DMS114 treated with DMSO at 0.1 percent for 48 hours (cell line): ENCODE results near the gene RASD1.

Experiments used
- DNase-seq: peaks from one replicate; lab custom pipeline; 2025; ENCODE audit not compliant: unreplicated experiment; lab: John Stamatoyannopoulos, UW

RASD1 gene, protein sequence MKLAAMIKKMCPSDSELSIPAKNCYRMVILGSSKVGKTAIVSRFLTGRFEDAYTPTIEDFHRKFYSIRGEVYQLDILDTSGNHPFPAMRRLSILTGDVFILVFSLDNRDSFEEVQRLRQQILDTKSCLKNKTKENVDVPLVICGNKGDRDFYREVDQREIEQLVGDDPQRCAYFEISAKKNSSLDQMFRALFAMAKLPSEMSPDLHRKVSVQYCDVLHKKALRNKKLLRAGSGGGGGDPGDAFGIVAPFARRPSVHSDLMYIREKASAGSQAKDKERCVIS

DNA sequence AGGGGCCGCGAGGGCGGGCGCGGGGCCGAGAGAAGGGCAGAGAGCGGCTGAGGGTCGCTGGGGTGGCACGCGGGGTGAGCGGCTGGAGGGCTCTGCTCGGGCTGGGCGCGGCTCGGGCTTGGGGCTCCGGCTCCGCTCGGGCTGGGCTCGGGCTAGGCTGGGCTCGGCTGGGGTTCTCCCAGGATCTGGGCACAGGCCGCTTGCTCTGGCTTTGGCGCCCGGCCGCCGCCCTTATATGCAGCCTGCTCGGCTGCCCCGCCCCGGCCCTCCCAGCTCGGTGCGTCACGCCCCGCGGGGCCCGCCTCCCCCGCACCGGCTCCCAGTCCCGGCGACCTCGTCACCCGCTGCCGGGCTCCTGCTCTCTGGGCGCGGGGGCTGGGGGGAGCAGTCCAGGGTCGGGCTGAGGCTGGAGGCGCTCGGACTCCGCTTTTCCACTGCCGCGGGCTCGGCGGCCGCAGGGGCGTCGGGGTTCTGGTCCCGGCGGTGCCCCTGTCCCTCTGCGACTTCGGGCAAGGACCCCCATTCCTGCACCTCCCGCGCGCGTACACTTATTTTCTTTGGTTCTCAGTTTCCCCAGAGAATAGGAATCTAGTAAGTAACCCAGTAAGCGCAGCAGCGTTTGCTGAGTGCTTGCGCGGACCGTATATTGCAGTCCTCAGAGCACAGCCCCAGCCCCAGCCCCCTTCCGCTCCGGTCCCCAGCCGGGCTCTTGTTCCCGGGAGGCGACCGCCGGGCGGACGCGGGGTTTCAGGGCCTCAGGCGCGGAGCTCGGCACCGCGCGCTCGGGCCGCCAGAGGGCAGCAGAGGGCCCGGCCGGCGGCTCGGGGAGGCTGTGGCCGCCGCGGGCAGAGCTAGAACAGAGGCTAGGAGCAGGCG is at the start of gene RASD1:
TSS of gene RASD1 (minus strand) at position 207 of the 876 bp plus-strand sequence. CDS start 214 bp downstream, outside the sequence.
- peak; percentile 1 for DNase-seq

DNA sequence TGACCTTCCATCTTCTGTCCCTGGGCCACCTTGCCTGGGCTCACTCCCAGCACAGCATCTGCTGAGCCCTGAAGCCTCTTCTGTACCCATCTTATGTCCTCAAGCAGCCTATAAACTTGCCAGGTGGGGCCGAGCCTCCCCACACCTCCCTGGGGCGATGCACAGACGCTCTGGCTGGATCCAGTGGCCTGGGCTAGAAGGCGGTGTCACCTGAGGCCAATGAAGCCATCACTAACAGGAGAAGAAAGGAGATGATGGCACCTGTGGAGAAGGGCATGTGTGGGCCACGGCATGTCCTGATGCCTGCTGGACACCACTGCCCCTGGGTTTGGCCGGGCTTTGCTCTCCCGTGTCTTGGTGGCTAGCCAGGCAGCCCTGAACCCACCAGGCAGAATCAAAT is 49.8 kb upstream of the RASD1 start:
- no peak for DNase-seq

DNA sequence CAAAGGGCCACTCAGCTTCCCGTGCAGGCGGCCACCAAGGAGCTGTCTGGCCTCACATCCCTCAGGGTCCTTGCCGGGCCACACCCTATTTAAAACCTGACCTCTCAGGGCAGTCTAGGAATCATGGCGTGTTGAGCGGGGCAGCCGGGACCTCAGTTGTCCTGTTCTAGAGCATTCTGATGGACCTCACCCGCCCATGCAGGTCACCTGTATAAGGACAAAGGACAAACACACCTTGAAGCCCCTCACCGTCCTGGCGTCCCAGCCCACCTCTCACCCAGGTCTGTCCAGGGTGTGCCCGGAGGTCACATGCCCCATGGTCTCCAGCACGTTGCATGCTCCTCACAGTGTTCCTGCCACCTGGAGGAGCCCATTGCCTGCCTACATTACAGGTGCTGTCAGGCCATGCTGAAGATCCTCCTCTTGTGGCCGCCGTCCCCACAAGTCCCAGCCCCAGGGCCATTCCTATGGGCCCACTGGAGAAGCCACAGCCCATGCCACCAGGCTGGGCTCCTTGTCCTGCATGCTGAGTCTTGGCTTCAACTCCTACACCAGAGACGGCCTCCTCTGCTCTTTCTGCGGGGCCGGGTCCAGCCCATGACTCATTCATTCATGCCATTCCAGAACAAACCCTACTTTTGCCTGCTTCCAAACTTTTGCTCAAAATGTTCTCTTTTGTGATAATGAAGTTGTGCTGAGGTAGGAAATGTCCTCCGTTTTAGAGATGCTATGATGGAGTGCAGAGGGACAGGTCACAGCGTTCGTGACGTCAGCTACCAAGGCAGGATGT is 49.0 kb upstream of the RASD1 start:
- DNase-seq: no peak

DNA sequence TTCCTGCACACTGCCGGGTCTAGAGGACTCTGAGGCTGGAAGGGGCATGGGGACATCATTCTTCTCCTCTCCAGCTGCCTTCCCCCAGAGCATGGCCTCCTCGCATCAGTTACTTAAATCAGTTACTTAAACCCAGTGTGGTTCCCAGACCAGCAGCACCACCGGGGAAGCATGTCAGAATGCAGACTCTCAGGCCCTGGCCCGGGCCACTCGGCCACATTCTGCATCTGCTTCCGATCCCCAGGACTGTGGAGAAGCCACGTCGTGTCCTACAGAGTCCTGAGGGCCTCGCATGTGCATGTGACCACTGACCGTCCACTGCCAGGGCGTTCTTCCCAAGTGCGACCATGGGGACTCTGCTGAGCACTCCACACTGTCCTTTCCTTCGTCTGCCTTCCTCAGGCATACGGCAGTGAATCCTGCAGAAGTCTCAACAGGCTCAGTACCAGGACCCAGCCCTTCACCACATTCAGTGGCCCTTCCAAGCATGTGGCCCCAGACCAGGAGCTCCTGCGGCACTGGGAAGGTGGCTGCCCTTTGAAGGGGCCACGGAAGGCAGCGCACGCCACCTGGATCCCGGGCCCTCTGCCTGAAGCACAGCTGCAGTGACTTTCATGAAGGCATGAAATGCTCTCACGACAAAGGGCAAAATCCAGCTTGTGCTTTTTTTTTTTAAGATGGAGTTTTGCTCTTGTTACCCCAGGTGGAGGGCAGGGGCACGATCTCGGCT is 46.9 kb upstream of the RASD1 start:
- DNase-seq: no peak

DNA sequence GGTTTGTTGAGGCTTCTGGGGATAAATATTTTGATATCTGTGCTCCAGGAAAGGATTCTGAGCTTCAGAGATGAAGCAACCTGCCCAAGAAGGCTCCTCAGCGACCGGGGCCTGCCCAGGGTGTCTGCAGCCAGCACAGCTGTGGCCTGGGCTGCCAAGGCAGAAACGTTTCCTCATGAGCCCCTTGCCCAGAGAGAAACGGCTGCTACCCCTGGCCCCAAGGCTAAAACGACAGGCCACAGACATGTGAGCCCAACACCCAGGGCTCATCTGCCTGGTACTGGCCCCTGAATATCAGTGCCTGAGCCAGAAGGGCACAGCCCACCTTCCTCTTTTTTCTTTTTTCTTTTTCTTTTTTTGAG is 45.4 kb upstream of the RASD1 start:
- no peak for DNase-seq

DNA sequence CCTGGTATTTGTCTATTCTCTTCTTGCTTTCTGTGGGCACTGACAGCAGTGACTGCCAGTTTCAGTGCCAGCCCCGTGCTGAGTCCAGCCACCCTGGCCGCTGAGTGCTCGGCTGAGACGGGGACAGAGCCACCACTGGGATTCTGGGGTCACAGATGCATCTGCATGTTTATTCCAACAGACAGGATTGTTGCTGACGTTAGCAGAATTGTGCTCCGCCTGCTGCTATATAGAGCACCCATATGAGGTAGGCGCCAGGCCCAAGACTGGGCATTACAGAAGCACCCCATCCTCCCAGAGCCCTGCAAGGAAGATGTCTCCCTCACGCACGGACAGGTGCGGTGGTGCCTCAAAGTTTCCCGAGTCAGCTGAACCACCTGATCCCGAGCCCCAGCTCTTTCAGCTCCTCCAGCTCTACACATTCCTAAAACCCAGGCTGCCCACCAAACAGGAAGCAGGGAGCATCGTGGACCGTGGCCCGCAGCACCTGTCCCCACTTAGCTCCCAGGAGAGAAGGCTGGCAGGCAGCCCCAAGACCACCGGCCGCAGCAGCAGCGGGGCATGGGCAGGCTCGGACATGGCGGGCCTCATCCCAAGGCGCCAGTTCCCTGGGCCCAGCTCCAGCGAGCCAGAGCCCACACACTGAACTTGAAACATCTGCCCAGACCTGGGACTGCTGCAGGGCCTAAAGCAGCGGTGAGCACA is 44.9 kb upstream of the RASD1 start:
- DNase-seq: no peak

DNA sequence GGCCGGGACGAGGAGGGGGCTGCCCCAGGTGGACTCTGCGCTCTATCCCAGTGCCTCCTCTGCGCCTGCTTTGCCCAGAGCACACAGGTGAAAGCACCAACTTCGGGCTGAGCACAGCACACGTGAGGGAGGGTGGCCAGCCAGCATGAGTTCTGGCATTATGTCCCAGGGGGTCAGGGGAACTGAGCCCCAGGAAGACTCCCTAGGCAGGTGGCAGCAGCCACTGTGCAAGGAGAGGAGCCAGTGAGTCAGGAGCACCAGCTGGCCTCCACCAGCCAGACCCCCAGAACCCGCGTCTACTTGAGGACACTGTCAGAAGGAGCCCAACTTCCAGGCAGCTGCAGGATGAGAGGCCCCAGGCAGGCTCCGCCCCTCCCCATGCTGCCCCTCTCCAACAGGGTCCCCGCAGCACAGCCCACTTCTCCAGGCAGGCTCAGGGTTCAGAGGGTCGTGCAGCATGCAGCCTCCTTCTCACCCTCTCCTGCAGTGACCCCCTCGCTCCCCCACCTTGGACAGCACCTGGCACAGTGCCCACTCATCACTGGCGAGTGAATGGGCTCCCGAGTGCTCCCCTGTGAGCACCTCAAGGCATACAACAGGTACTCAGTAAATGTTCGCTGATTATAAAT is 44.2 kb upstream of the RASD1 start:
- DNase-seq: no peak

DNA sequence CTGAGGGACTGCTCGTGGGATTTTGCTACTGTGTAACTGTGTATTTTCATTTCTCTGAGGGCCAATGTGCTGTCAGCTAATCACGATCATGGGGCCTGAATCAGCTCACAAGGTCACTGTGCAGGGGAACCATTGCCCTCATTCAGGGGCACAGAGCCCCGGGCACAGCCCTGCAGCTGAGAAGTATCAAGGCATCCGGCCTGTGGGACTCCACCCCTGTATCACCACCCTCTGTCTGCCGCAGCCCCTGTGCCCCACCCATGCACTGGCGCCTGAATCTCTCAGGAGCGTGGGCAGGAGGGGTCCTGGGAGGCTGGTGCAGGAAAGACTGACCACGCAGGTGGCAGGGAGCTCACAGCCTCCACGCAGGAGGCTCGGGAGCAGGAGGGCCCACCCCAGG is 43.4 kb upstream of the RASD1 start:
- no peak for DNase-seq

DNA sequence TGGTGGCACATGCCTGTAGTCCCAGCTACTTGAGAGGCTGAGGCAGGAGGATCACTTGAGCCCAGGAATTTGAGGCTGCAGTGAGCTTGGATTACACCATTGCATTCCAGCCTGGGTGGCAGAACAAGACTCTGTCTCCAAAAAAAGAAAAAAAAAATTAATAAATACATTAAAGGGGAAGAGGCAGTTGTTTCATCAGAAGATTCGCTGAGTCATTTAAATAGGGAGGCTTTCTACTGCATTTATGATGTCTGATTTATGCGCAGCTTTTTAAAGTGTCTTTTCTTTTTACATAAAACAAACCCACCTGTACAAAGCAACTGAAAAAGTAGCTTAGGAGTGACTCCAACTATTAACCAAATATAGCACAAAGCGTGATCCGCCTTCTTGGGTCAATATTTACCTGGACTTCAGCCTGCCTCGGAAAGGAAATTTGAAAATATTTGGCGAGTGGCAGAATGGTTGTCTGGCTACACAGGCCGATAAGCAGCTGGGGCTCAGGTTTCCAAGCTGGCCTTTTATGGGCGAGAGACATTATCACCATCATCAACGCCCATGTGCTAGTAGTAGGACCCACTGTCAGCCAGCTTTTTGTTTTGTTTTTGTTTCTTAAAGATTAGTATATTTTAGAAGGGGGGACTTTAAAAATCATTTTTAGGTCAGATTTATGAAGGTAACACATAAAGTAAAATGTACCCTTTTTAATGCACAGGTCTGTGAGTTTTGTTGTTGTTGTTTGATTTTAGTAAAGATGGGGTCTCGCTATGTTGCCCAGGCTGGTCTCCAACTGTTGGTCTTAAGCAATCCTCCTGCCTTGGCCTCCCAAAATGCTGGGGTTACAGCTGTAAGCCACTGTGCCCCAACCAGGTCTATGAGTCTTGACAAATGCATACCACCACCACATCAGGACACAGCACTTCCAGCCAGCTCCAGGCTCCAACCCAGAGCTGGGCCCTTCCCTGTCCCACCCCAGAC is 42.5 kb upstream of the RASD1 start:
- no peak for DNase-seq

DNA sequence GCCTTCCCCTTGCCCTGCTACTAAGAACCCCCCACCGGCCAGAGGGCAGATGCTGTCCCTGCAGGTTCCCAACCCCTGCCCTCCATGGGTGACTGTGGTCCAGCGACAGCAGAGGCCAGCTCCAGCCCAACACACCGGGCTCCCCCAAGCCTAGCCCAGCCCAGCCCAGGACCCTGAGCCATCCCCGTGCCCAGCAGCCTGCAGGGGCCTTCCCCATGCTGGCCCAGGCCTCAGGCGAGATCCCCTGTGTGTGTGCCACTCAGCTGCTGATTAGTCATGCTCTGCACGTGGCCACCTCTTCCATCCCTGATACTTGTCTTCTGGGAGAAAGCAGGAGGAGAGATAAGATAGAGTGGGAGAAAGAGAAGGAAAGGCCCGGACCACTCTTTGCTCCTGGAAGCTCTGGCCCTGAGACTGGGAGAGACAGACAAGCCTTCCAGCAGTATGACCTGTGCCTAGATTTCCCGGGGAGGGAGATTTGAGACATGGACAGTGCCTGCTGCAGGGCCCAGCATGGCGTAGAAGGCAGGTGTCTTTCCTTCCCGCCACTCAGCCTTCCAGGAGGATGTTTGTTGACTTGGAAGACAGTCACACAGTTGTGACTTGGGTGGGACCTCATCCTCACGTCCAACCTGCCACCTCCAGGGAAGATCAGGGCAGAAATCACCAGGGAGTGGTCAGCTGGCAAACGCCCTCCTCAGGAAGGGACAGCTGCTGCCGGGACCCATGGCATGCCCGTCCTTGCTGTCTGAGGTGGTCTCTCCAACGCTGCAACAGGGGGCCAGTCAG is 41.3 kb upstream of the RASD1 start:
- DNase-seq: no peak

DNA sequence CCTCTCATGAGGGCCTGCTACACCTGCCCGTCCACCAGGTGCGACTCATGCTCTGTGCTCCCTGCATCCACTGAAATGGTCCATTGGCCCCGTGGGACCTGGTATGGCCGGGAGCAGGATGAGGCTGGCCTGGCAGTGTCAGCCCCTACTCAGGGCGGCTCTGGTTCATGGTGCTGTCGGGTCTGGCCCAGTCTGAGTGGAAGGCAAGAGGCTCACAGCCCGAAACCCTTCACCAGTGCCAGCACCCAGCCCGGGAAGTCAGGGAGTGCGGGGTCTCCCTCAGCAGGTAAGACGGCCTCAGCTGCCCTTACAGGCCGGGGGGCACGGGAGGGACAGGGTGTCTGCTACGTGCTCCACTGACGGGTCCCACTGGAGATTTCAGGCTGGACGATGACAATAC is 40.5 kb upstream of the RASD1 start:
- DNase-seq: no peak

DNA sequence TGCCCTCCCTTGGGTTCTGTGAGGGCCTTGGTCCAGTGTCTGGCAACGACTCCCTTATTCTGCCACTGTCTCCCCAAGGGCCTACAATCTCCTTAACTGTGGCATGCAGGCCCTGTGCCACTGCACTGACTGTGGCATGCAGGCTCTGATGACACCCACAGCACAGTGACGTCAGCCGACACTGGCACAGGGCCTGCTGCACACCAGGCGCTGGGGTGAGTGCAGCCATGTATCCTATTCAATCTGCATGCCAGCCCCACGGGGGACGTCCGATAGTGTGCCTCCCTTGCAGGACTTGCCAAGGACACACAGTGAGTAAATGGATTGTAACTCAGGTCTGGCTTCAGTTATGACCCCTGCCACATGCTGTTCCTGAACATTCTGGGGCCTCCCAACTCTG is 39.8 kb upstream of the RASD1 start:
- DNase-seq: no peak

DNA sequence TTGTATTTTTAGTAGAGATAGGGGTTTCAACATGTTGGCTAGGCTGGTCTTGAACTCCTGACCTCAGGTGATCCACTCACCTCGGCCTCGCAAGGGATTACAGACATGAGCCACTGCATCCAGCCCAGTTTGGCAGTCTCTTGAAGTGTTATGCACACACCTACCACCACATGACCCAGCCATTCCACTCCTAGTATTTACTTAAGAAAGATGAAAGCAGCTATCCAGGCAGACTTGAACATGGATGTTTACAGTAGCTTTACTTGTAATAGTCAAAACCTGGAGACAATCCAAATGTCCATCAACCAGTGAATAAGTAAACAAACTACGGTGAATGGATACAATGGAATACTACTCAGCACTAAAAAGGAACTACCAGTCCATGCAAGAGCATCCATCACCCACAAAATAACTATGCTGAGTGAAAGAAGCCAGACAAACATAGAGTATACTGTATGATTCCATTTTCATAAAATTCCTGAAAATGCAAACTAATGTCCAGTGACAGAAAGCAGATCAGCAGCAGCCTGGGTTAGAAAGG is 37.8 kb upstream of the RASD1 start:
- no peak for DNase-seq

DNA sequence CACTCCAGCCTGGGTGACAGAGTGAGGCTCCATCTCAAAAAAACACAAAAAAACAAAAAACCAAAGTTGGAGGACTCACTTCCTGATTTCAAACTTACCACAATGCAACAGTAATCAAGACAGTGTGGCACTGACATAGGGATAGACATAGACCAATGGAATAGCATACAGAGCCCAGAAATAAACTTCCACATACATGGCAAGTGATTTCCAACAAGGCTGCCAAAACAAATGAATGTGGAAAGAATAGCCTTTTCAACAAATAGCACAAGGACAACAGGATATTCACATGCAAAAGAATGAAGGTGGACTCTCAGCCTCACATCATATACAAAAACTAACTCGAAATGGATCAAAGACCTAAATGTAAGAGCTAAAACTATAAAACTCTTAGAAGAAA is 36.8 kb upstream of the RASD1 start:
- no peak for DNase-seq

DNA sequence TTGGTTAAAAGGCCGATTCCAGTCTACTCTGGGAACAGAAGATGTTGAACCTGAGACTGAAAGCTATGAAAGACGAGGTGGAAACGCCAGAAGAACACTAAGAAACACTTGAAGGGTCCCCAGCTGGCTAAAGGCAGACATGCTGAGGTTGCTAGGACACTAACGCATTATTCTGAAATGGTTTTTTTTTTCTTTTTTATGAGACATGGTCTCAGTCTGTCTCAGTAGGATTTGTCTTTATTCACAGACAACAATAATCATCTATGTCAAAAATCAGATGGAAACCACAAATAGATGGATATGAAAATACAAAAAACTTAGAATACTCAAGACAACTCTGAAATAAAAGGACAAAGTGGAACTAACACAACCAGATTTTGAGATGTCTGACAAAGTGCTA is 35.0 kb upstream of the RASD1 start:
- DNase-seq: no peak

DNA sequence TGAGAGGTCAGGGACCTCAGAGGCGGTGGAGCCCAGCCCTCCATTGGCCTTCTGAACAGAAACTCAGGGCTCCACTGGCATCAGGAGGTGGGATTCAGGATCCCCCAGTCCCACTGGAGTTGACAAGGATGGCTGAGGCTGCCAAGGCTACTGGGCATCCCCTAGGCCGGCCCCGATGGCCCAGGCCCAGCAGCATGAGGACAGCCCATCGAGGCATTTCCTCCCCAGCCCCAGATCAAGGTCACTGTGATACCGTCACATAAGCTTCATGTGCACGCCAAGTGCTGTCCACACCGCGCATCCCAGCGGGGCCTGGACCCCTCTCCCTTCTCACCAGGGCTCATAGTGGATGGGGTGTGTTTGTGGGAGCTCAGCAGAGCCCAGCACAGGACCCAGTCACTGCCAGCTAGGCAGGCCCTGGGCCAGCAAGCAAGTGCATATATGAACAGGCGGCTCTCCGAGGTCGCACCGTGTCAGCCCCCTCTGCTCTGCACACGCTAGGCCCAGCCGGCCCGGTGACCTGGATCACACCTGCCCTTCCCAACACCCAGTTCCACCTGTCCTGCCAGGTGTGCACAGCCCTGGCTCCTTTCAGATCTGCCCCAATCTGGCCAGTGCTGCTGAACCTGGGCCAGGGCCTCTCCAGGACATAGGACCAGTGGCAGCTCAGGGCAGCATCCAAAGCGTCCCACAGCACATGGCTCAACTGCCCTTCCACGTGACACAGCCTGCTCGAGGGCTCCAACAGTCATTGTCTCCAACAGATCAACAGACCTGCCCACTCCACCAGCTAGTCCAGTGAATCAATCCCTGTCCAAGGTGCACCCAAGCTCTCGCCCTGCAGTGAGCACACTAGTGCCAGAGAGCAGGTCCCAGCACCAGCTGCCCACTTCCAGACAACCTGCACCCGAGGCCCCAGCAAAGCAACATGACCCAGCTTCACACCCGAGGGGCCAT is 32.8 kb upstream of the RASD1 start:
- no peak for DNase-seq
